Fibroblast of pulmonary artery (primary cell): Measurements from ENCODE around the gene HNF4A.

Experiments
- DNase-seq: peaks from one replicate; pipeline ENCODE4 v3.0.0-alpha.2; 2010; ENCODE audit warnings: low read depth
- H3K4me3 ChIP-seq: replicated peaks from 2 replicates; pipeline ENCODE4 v1.5.1; 2011; ENCODE audit warnings: low read depth, mild to moderate bottlenecking, control low read depth, low read length, moderate library complexity
- TF ChIP-seq, protein P1 (sequence below): IDR thresholded peaks from 2 replicates; pipeline ENCODE4 v1.5.1; 2011; ENCODE audit warnings: mild to moderate bottlenecking, control low read depth, low read length, inconsistent platforms; ENCODE audit errors: missing control alignments

Gene HNF4A

DNA sequence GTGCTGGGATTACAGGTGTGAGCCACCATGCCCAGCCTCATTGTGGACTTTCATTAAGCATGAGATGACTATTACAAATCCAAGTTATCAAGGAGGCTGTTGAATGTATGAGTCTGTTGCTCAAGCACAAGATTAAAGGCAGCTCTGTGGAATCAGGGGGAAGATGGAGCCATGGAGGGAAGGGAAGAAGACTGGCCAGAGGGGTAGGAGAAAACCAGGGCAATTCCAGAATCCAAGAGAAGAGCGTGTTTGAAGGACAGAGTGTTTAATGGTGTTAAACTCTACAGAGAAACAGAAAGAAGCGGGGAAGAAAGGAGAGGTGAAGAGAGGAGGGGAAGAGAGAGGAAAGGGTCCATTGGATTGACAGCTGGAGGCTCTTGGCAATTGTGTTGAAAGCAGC is 70.4 kb downstream of the HNF4A start:
- H3K4me3 ChIP-seq: no peak overlapping the region
- DNase-seq: no peak
- TF ChIP-seq, protein P1, sequence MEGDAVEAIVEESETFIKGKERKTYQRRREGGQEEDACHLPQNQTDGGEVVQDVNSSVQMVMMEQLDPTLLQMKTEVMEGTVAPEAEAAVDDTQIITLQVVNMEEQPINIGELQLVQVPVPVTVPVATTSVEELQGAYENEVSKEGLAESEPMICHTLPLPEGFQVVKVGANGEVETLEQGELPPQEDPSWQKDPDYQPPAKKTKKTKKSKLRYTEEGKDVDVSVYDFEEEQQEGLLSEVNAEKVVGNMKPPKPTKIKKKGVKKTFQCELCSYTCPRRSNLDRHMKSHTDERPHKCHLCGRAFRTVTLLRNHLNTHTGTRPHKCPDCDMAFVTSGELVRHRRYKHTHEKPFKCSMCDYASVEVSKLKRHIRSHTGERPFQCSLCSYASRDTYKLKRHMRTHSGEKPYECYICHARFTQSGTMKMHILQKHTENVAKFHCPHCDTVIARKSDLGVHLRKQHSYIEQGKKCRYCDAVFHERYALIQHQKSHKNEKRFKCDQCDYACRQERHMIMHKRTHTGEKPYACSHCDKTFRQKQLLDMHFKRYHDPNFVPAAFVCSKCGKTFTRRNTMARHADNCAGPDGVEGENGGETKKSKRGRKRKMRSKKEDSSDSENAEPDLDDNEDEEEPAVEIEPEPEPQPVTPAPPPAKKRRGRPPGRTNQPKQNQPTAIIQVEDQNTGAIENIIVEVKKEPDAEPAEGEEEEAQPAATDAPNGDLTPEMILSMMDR: no peak

DNA sequence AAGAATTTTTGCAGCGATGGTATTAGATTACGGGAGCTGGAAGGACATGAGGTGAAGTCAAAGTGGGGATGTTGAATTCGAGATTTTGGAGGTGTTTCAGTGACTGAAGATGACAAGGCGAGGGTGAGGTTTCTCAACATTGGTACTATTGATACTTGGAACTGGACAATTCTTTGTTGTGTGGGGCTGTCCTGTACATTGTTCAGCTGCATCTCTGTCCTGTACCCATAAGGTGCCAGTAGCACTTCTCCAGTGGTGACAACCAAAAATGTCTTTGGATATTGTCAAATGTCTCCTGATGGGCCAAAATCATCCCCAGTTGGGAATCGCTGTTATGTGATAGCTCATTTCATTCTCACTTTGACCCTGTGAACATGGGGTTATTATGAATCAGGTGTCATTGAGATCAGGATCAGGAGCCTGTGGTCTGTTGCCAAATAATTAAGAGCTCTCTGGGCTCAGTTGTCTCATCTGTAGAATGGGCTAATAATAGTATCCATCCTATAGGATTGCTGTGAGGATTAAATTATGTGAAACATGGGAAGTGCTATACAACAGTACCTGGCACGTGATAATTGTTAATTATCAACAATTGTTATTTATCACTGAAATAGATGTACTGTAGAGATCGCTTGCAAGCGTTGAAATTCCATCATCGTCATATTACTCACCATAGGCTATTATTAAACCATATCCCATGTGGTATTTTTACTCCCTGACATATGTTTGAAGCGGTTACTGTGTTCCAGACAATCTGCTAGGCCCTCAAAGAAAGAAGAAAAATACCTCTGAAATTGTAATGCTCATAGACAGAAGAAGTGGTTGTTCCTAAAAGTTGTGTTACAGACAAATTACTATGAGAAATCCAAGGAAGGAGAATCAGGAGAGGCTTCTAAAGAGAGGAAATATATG is 71.6 kb downstream of the HNF4A start:
- DNase-seq: no peak
- TF ChIP-seq, protein P1: no peak
- no peak overlapping the region for H3K4me3 ChIP-seq

DNA sequence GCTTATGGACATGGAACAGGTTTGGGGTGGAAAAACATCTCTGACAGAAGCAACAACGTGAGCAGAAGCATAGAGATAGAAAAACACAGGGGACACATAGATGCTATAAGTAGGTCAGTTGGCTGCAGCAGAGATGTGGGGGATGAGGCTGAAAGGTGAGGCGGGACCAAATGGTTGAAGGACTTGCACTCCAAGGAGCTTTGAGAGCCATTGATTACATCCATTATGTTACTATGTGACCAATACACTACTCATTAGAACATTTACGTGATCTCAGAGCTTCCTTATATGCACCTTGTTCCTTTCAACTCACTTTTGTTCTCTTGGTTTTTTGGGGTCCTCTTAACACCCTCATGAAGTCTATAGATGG is 72.3 kb downstream of the HNF4A start:
- no peak overlapping the region for H3K4me3 ChIP-seq
- no peak for DNase-seq
- TF ChIP-seq, protein P1: no peak

DNA sequence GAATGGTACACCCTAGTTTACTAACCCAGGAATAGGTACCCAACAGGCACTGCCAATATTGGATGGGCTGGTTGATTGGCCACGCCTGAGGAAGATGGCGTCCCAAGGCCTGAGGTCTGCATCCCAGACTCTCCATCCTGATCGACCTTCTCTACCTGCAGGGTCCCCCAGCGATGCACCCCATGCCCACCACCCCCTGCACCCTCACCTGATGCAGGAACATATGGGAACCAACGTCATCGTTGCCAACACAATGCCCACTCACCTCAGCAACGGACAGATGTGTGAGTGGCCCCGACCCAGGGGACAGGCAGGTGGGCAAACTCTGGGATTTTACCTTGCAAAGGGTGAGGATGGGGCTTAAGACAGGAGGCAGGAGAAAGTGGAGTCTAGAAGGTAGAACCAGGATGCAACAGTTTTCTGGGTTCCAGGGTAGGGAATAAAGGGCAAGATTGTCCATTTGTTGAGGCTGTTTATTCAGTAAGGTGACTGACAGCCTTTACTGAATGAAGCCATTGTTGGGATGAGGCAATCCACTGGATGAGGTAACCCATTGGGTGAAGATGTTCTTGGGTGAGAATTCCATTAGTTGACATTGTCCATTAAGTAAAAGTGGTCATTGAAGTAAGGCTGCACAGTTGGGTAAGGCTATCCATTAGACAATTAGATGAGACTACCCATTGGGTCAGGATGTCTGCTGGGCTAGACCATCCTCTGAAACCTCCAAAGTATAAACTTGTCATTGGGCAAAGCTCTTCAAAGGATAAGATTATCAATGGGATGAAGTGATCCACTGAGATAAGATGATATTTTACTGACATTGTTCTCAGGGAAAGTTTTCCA is 72.9 kb downstream of the HNF4A start:
- H3K4me3 ChIP-seq: no peak overlapping the region
- no peak for DNase-seq
- TF ChIP-seq, protein P1: no peak

DNA sequence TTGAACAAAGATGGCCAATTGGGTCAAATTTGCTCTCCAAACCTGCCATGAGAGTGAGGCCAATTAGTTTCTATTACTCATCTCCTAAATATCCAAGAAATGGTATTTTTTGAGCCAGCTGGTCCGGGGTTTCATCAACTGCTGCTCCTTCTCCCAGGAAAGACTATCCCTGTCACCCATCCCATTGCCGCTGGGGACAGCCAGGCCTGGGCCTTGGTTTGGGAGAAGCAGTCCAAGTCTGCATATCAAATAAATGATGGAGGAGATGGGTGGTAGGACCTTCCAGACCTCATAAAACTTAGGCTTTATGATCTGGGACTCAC is 73.5 kb downstream of the HNF4A start:
- TF ChIP-seq, protein P1: no peak
- no peak for DNase-seq
- H3K4me3 ChIP-seq: no peak overlapping the region

DNA sequence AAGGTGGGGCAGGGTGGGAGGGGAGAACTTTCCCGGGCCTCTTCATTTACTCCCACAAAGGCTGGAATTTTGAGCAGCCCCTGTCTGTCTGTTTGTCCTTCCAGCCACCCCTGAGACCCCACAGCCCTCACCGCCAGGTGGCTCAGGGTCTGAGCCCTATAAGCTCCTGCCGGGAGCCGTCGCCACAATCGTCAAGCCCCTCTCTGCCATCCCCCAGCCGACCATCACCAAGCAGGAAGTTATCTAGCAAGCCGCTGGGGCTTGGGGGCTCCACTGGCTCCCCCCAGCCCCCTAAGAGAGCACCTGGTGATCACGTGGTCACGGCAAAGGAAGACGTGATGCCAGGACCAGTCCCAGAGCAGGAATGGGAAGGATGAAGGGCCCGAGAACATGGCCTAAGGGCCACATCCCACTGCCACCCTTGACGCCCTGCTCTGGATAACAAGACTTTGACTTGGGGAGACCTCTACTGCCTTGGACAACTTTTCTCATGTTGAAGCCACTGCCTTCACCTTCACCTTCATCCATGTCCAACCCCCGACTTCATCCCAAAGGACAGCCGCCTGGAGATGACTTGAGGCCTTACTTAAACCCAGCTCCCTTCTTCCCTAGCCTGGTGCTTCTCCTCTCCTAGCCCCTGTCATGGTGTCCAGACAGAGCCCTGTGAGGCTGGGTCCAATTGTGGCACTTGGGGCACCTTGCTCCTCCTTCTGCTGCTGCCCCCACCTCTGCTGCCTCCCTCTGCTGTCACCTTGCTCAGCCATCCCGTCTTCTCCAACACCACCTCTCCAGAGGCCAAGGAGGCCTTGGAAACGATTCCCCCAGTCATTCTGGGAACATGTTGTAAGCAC is 74.1 kb downstream of the HNF4A start:
- TF ChIP-seq, protein P1: no peak
- H3K4me3 ChIP-seq: no peak overlapping the region
- no peak for DNase-seq
